ENCODE measurements around the gene LYG2.
"Not testable (repeated sequence)": the region's sequence is repeated elsewhere in the genome, so short reads cannot be mapped to it uniquely, and the experiment has no call there.

LYG2 gene

GRCh38 chr2:99200076-99200800, 55.2 kb downstream of the LYG2 start:
- no peak for DNase-seq

- no peak for DNase-seq
Measured at GRCh38 chr2:99198103-99198841, 57.2 kb downstream of the LYG2 start.

- DNase-seq: not testable (repeated sequence)
Measured at GRCh38 chr2:99192364-99192763, 63.1 kb downstream of the LYG2 start.
